Heart right ventricle (tissue), 16 donors: ENCODE measurements around the gene NFIB. TPM values are rescaled to one million over a fixed set of nuclear protein-coding genes. Genes with fewer than 3 reads are reported as not detected.

Source experiments
- ATAC-seq, 8 donors: fragments of 200-7000 bp; cut with Tn5 transposase; one replicate each; pipeline ENCODE4 v1.9.1; 2020; ENCODE audit warnings: mild to moderate bottlenecking in 8 of 8, moderate library complexity in 8 of 8, moderate number of reproducible peaks in 1 of 8
- DNase-seq, 2 donors: peaks; one replicate each; pipeline ENCODE4 v3.0.0-alpha.2; 2020
- H3K27ac ChIP-seq, 10 donors: fragments of 200-600 bp; sonication (generic) in 2 of 10; one replicate each; pipeline versions ENCODE4 v1.5.0 to v1.8.0; 2020 to 2022; ENCODE audit warnings: mild to moderate bottlenecking in 3 of 10
- H3K27me3 ChIP-seq, 7 donors: fragments of 200-600 bp; one replicate each; pipeline ENCODE4 v1.8.0; 2021 to 2022; ENCODE audit warnings: mild to moderate bottlenecking in 2 of 7
- H3K36me3 ChIP-seq, 9 donors: fragments of 200-600 bp; sonication (generic) in 1 of 9; one replicate each; pipeline versions ENCODE4 v1.5.0 to v1.8.0; 2020 to 2022; ENCODE audit warnings: mild to moderate bottlenecking in 2 of 9
- H3K4me1 ChIP-seq, 9 donors: fragments of 200-600 bp; sonication (generic) in 1 of 9; one replicate each; pipeline versions ENCODE4 v1.5.0 to v1.8.0; 2020 to 2022; ENCODE audit warnings: mild to moderate bottlenecking in 4 of 9
- H3K4me3 ChIP-seq, 10 donors: fragments of 200-600 bp; sonication (generic) in 2 of 10; one replicate each; pipeline versions ENCODE4 v1.5.0 to v1.8.0; 2020 to 2022; ENCODE audit warnings: mild to moderate bottlenecking in 7 of 10, moderate library complexity in 2 of 10
- H3K9me3 ChIP-seq, 11 donors: fragments of 200-600 bp in 10 of 11; sonication (generic) in 2 of 11; one replicate each; pipeline versions ENCODE4 v1.5.0 to v1.8.0; 2013 to 2022; ENCODE audit warnings: mild to moderate bottlenecking in 2 of 11, control low read depth in 1 of 11, moderate library complexity in 1 of 11
- CTCF ChIP-seq, 9 donors: fragments of 200-600 bp; sonication (generic) in 2 of 9; IDR thresholded peaks; one replicate each; pipeline versions ENCODE4 v1.5.0 to v1.8.0; 2021 to 2022; ENCODE audit warnings: antibody characterized with exemption in 9 of 9, mild to moderate bottlenecking in 5 of 9, moderate library complexity in 1 of 9
- WGBS, 2 donors: extraction: QIAGEN DNeasy Blood & Tissue Kit; methylation state at CpG; one replicate each; pipeline ENCODE4 v1.1.7; 2013; ENCODE audit warnings: inconsistent platforms in 1 of 2; 5-methylcytosine and 5-hydroxymethylcytosine counted together
- intact Hi-C, 10 donors: fragments of 100-400 bp; cut with DNase I; formaldehyde crosslinking; loops; one replicate each; pipeline versions ENCODE4 v1.11.1 to v1.14.2; 2022
- polyA plus RNA-seq, 2 donors: library from polyadenylated mRNA; stranded (reverse); fragments of 200-250 nt; gene quantifications; one replicate each; pipeline ENCODE4 v1.2.3, GENCODE V29; 2013
- total RNA-seq, 10 donors: library from RNA; stranded (reverse); fragmentation: NEBNext Ultra II Directional in 3 of 10; extraction: Animal tissue kit (Norgen Biotek cat#: 25700) in 3 of 10; gene quantifications; one replicate each; pipeline versions ENCODE4 v1.2.1 to v1.2.4, GENCODE V29; 2021 to 2023
- donor health status: Arrhythmogenic right ventricular cardiomyopathy.
- donor health status: ischemic (EF 13 %, LVEDD 7.1; RV severe dilation, severe dysfunction).
- donor health status: healthy with polysubstance abuse.
- donor health status: DM: no; HTN: yes; CAD: no.
- donor health status: DM: no; HTN: no; CAD: no.
- donor health status: ischemic (EF 25% LVEDD 6.9; RV normal size, moderate dysfunction).
- donor health status: ischemic (EF 25% LVEDD 5.7; RV mildly dilated, moderate dysfunction).
- donor health status: healthy.
- donor health status: DM: yes; HTN: yes; CAD: no.
- donor health status: Ischemic cardiomyopathy.
- donor health status: ischemic (EF 35%, LVEDD 5.7; RV mildly dilated, moderate dysfunction).
- donor health status: nonischemic (EF 11% LVEDD 7.7; RV severe dilation, severe dysfunction).
- donor health status: DM: yes; HTN: yes; CAD: no.
- donor health status: PGD.
- donor health status: ischemic (EF 29% LVEDD 5.4; RV normal size, mild dysfunction).
- donor health status: nonischemic (EF 23%, LVEDD 6.1; RV moderate dilation, normal function).

Gene NFIB
- total and polyA plus RNA-seq, 12 donors = 16.7 to 145 (median 124) TPM

- no peak for ATAC-seq
- H3K4me3 ChIP-seq = peak overlapping the region in 5 of 10 donors; percentile 57 to 83 (median 66)
- H3K4me1 ChIP-seq = peaks cover 13 to 82% (median 48%) of the 10 kb centered on the region in 9 donors
- WGBS, 2 donors = 70% methylated on average over 45 of the region's 45 CpGs
- peaks cover 0 to 60% (median 0%) of the 10 kb centered on the region in 7 donors for H3K27me3 ChIP-seq
- no peaks in the 10 kb centered on the region for H3K36me3 ChIP-seq
- H3K9me3 ChIP-seq = no peaks in the 10 kb centered on the region
- intact Hi-C loops = loop anchor here in 5 of 10 donors (2.0 to 5.0 kb wide), 3 partner anchors 23 to 315 kb away; partner anchors contain the start of gene NFIB (in 2 of the 5)
- no peak for TF ChIP-seq CTCF (IDR thresholded peaks at IDR 0.05)
- H3K27ac ChIP-seq = peak overlapping the region in 9 of 10 donors; percentile 73 to 98 (median 92)
- no peak for DNase-seq
These were observed 31.7 kb upstream of the NFIB start for GRCh38 chr9:14345354-14346230.

GRCh38 chr9:14344941-14345353, 31.0 kb upstream of the NFIB start:
- intact Hi-C loops = loop anchor here in 3 of 10 donors (2.0 to 5.0 kb wide), 2 partner anchors 33 to 314 kb away; partner anchors contain the start of gene NFIB (in 2 of the 3)
- H3K9me3 ChIP-seq = no peaks in the 10 kb centered on the region
- no peak for ATAC-seq
- no peak for DNase-seq
- H3K4me1 ChIP-seq = peaks cover 13 to 75% (median 48%) of the 10 kb centered on the region in 9 donors
- peak overlapping the region; percentile 58 to 98 (median 90) for H3K27ac ChIP-seq
- peaks cover 0 to 54% (median 0%) of the 10 kb centered on the region in 7 donors for H3K27me3 ChIP-seq
- no peaks in the 10 kb centered on the region for H3K36me3 ChIP-seq
- no peak for TF ChIP-seq CTCF (IDR thresholded peaks at IDR 0.05)
- 67 to 80% methylated on average over 9 of the region's 9 CpGs for WGBS, 2 donors
- peak overlapping the region in 3 of 10 donors; percentile 40 to 70 (median 46) for H3K4me3 ChIP-seq

GRCh38 chr9:14344053-14344524, 30.1 kb upstream of the NFIB start:
- Histone ChIP-seq H3K36me3 (no peaks in the 10 kb centered on the region), H3K27me3 (peaks cover 0 to 45% (median 0%) of the 10 kb centered on the region in 7 donors), H3K4me1 (peaks cover 13 to 67% (median 47%) of the 10 kb centered on the region in 9 donors), H3K9me3 (no peaks in the 10 kb centered on the region), H3K27ac (peak overlapping the region; percentile 58 to 98 (median 90)), H3K4me3 (peak overlapping the region; percentile 15 to 46 (median 32))
- ATAC-seq (peak in 6 of 8 donors; percentile 4 to 17 (median 11)), DNase-seq (peak; percentile 68 to 71)
- WGBS, 2 donors = 5 to 10% methylated on average over 6 of the region's 6 CpGs
- intact Hi-C loops = loop anchor here in 1 of 10 donors (2.0 kb wide), 1 partner anchor 313 kb away; no protein-coding TSS in a partner anchor
- no peak for TF ChIP-seq CTCF (IDR thresholded peaks at IDR 0.05)
